GM21825 (cell line): ENCODE data around the gene SLBP.

Experiments
- ATAC-seq: cut with Tn5 transposase; IDR thresholded peaks from one replicate; pipeline ENCODE4 v1.9.1; 2021; ENCODE audit warnings: mild to moderate bottlenecking, moderate library complexity; ENCODE audit not compliant: unreplicated experiment

SLBP gene

GRCh38 chr4:1712216-1713002, at the start of gene SLBP:
Gene SLBP, minus strand, starts transcription at chr4:1712319. Its CDS starts 131 bp downstream, at chr4:1712188.
- peak; percentile 68 for ATAC-seq

DNA sequence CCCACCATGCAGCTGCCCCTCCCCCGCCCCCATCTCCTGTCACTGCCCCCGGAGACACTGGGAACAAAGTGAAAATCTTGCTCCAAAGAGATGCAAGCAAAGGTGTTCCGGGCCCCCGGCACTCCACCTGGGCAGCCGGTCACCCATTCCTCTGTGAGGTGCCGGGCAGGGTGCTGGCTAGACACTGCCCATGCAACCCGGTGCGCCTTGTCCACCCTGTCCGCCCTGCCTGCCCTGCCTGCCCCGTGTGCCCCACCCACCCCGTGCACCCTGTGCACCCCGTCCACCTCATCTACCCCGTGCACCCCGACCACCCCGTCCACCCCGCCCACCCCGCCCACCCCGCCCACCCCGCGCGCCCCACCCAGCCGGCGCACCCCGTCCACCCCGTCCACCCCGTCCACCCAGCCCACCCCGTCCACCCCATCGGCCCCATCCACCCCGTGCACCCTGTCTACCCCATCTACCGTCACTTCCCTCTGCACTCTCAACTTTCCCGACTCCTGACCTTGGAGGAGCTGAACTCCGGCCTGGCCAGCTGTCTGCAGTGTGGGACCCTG, 49.1 kb upstream of the SLBP start:
- no peak for ATAC-seq

GRCh38 chr4:1760521-1761071, 48.5 kb upstream of the SLBP start:
- ATAC-seq = no peak

DNA sequence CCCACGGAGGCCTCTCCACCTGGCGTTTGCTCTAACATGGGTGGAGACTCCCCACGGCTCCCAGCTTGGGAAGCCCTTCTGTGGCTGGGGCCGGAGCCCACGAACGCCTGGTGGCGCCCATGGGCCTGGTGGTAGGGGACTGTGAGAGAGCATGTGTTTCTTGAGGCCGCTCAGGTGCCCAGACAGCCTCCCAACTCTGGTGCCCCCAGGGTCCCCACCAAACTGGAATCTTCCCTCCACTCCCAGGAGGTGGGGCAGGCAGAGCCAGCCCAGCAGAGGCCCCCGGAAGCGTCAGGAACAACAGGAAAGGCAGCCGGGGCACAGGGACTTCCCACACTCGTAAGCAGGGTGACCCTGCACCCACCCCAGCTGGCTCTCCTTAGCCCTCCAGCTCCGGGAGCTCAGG, 47.7 kb upstream of the SLBP start:
- no peak for ATAC-seq

- ATAC-seq = no peak
Measured at GRCh38 chr4:1759170-1759817, 47.2 kb upstream of the SLBP start.

GRCh38 chr4:1758306-1759121, 46.4 kb upstream of the SLBP start:
- no peak for ATAC-seq

DNA sequence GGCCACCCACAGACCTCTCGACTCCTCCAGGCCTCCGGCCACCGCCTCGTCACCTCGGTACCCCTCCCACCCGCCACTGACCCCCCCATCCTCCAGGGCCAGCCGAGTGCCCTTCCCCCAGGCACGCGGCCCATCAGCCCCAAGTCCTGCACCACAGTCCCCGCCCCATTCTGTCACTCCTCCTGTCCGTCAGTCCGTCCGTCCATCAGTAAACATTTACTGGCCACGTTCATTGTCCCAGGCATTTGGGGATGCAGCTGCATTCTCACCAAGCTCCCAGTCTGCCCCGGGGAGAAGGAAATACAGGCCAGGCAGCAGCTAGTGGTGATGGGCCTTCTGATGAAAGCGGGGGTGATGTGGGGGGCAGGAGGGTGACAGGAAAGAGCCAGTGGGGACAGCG, 45.7 kb upstream of the SLBP start:
- ATAC-seq = no peak

DNA sequence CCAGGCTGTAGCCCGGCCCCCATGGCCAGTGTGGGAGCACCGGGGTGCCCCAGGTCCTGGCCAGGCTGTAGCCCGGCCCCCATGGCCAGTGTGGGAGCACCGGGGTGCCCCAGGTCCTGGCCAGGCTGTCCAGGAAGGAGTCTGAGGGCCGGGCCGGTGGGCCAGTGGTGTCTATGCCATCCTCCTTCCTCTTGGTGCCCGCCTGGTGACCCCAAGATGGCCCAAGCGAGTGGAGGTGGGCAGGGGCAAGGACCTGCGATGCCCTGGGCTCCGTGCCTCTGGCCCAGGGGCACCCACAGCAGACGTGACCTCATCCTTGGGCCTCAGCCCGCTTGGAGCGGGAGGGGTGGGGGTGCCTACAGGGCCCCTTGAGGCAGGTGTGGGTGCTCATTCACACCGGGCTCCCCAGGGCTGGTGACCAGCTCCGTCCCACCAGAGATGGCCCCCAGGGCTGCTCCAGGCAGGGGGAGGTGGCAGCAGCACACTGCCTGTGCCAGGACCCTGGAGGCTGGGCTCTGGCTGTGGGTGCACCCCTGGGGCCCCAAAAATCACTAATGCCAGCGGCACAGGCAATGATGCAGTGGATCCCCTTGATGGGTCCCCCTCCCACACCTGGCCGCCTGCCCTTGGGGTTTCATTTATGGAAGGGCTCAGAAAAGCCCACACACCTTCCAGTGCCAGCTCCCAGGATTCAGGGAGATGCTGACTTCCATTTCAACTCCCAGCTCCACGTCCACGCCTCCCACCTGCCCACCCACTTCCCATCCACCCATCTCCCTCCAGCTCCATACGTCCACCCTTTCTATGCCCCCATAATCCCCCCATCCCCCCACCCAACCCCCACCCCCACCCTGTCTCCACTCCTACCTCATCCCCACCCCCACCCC, 45.0 kb upstream of the SLBP start:
- ATAC-seq = no peak

- no peak for ATAC-seq
Measured at GRCh38 chr4:1756079-1756478, 44.0 kb upstream of the SLBP start.

DNA sequence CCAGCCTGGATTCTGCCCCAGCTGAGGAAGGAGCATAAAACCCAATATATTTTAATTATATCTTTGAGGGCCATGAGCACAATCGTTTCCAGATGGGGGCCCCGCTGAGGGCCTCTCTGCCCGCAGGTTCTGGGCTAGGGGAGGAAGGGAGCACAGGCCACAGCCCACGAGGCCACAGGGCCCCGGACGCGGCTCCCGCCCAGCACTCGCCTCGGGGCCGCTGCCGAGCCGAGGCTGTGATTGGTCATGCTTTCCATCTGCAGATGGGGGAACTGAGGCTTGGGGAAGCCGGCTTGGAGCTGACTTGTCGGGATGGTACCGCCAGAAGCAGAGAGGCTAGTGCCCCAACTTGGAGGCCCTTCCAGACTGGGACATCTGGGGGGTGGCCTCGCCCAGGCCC, 43.2 kb upstream of the SLBP start:
- ATAC-seq = no peak

DNA sequence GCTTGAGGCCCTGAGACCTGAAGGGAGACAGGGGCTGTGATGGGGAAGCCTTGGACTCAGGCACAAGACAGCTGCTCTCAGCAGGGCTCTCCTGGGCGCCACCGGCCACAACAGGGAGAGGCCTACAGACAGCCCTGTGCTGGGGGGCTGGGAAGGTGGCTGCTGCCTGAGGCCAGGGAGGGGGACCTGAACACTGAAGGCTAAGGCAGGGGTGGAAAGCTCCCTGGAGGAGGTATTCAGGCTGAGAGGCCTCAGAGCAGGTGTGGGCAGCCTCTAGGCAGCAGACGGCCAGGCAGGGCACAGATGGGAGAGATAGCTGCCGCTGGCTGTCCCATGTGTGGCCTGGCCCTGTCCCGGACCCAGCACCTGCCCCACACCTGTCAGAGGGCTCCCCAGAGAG, 42.2 kb upstream of the SLBP start:
- no peak for ATAC-seq

DNA sequence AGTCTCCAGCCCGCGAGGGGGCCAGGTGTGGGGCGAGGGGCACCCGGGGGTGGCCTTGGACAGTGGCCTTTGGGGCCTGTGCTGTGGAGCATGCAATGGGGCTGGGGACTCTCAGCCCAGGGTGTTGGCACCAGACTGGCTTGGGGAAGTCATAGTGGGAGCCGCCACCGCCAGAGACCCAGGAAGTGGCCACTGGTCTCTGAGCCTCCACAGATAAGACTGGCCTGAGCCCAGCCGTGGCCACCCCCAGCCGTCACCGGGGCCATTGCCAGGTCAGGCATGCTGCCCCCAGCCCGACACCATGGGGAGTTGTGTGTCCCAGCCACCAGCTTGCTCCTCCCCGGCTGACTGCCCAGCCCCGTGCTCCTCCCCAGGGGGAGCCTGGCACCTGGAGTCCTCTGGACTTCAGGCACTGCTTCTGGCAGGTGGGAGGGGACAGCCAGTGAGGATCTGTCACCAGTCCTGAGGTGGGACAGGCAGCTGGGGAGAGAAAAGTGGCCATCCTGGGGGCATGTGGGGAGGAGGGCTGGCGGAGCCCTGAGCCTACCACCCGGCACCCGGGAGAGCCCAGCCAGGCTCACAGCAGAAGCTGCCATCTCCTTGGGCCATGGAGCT, 41.7 kb upstream of the SLBP start:
- ATAC-seq = no peak

GRCh38 chr4:1753294-1753696, 41.2 kb upstream of the SLBP start:
- no peak for ATAC-seq

- ATAC-seq = no peak
Measured at GRCh38 chr4:1752284-1753041, 40.3 kb upstream of the SLBP start.

DNA sequence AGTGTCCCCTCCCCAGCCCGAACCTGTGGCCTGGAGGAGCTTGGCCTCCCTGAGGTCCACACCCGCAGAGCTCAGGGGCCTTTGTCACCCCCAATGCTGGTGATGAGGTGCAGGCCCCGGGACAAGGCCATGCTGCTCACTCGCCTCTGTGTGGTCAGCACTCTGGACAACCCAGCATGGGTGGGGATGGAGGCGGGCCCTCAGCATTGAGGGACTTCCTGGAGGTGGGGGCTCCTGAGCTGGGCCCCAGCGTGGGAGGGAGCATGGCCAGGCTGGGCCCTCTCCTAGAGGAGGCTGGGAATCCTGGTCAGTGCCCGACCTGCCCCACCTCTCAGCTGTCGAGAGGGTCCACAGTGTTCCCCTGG, 39.8 kb upstream of the SLBP start:
- ATAC-seq = no peak

- no peak for ATAC-seq
Measured at GRCh38 chr4:1751155-1751918, 39.2 kb upstream of the SLBP start.

- no peak for ATAC-seq
Measured at GRCh38 chr4:1750381-1751154, 38.4 kb upstream of the SLBP start.

- no peak for ATAC-seq
Measured at GRCh38 chr4:1749826-1750225, 37.7 kb upstream of the SLBP start.
